Mucosa of descending colon (tissue), 3 donors: ENCODE results near the gene NTM. TPM values are rescaled to one million over a fixed set of nuclear protein-coding genes. Genes with fewer than 3 reads are reported as not detected.
"Not testable (repeated sequence)": the region's sequence is repeated elsewhere in the genome, so short reads cannot be mapped to it uniquely, and the experiment has no call there.

Experiments used
- ATAC-seq: fragments of 200-7000 bp; cut with Tn5 transposase; one replicate; pipeline ENCODE4 v1.9.1; 2020; ENCODE audit warnings: mild to moderate bottlenecking, moderate library complexity
- DNase-seq, 3 donors: peaks; one replicate each; pipeline ENCODE4 v3.0.0-alpha.2; 2020
- H3K36me3 ChIP-seq: fragments of 200-600 bp; one replicate; pipeline ENCODE4 v1.8.0; 2021; ENCODE audit warnings: low read depth, mild to moderate bottlenecking
- H3K4me1 ChIP-seq: fragments of 200-600 bp; one replicate; pipeline ENCODE4 v1.8.0; 2021; ENCODE audit warnings: low read depth, mild to moderate bottlenecking
- H3K4me3 ChIP-seq: fragments of 200-600 bp; one replicate; pipeline ENCODE4 v1.8.0; 2021; ENCODE audit warnings: mild to moderate bottlenecking
- H3K9me3 ChIP-seq: fragments of 200-600 bp; one replicate; pipeline ENCODE4 v1.8.0; 2021; ENCODE audit warnings: mild to moderate bottlenecking
- CTCF ChIP-seq: fragments of 200-600 bp; IDR thresholded peaks from one replicate; pipeline ENCODE4 v1.8.0; 2022; ENCODE audit warnings: antibody characterized with exemption, mild to moderate bottlenecking
- intact Hi-C, 2 donors: fragments of 100-400 bp; cut with DNase I in 1 of 2; cut with micrococcal nuclease in 1 of 2; formaldehyde crosslinking; loops; one replicate each; pipeline versions ENCODE4 v1.11.0 to v1.11.1; 2022; cut with DNase I, micrococcal nuclease
- total RNA-seq, 3 donors: library from RNA; stranded (reverse); fragmentation: NEBNext Ultra II Directional in 2 of 3; extraction: Animal tissue kit (Norgen Biotek cat#: 25700) in 2 of 3; gene quantifications; one replicate each; pipeline versions ENCODE4 v1.2.1 to v1.2.4, GENCODE V29; 2021 to 2023
- donor health status: DM: no; HTN: no; CAD: no; lungs with moderate emphysema.
- donor health status: DM: no; HTN: no; CAD: no.
- donor health status: DM: no; HTN: yes; CAD: no.

NTM gene
- total RNA-seq, 3 donors from 2014 or later: 0.64 to 7.7 (median 1.2) TPM

- ATAC-seq (no peak), DNase-seq (no peak)
- intact Hi-C loops: no loop called here
- Histone ChIP-seq H3K36me3 (no peaks in the 10 kb centered on the region), H3K4me1 (no peaks in the 10 kb centered on the region), H3K4me3 (no peak overlapping the region), H3K9me3 (no peaks in the 10 kb centered on the region)
- TF ChIP-seq CTCF: no peak
Measured at GRCh38 chr11:131908316-131908715, 537.9 kb downstream of the NTM start.

- no peak for ATAC-seq
- no peaks in the 10 kb centered on the region for H3K4me1 ChIP-seq
- H3K4me3 ChIP-seq: no peak overlapping the region
- no peak for TF ChIP-seq CTCF
- no peaks in the 10 kb centered on the region for H3K9me3 ChIP-seq
- DNase-seq: no peak
- no peaks in the 10 kb centered on the region for H3K36me3 ChIP-seq
- intact Hi-C loops: no loop called here
Measured at GRCh38 chr11:131909426-131910177, 539.2 kb downstream of the NTM start.

GRCh38 chr11:131910178-131910522 lies 539.7 kb downstream of the NTM start:
- Histone ChIP-seq H3K36me3 (no peaks in the 10 kb centered on the region), H3K4me3 (no peak overlapping the region), H3K9me3 (no peaks in the 10 kb centered on the region), H3K4me1 (no peaks in the 10 kb centered on the region)
- TF ChIP-seq CTCF: no peak
- ATAC-seq: no peak
- no peak for DNase-seq
- intact Hi-C loops: no loop called here

- H3K4me1 ChIP-seq: no peaks in the 10 kb centered on the region
- TF ChIP-seq CTCF: no peak
- H3K36me3 ChIP-seq: no peaks in the 10 kb centered on the region
- ATAC-seq (no peak), DNase-seq (no peak)
- H3K9me3 ChIP-seq: no peaks in the 10 kb centered on the region
- no peak overlapping the region for H3K4me3 ChIP-seq
- intact Hi-C loops: no loop called here
Measured at GRCh38 chr11:131910523-131911387, 540.3 kb downstream of the NTM start.

- H3K4me1 ChIP-seq, H3K36me3 ChIP-seq, H3K4me3 ChIP-seq, intact Hi-C loops, ATAC-seq, H3K9me3 ChIP-seq, DNase-seq: not testable (repeated sequence)
Measured at GRCh38 chr11:131911388-131912032, 541.1 kb downstream of the NTM start.

- H3K9me3 ChIP-seq: no peaks in the 10 kb centered on the region
- intact Hi-C loops: no loop called here
- ATAC-seq (no peak), DNase-seq (no peak)
- no peak overlapping the region for H3K4me3 ChIP-seq
- H3K36me3 ChIP-seq: no peaks in the 10 kb centered on the region
- no peak for TF ChIP-seq CTCF
- H3K4me1 ChIP-seq: no peaks in the 10 kb centered on the region
Measured at GRCh38 chr11:131912134-131912533, 541.7 kb downstream of the NTM start.
